HEK293 (cell line): ENCODE measurements around the gene LANCL2.

Source experiments
- CTCF ChIP-seq: fragments of 450-650 bp; formaldehyde crosslinking; IDR thresholded peaks from 2 replicates; pipeline ENCODE4 v1.5.1; 2016; ENCODE audit warnings: missing biosample characterization, missing genetic modification characterization
- KLF9 ChIP-seq: fragments of 450-650 bp; formaldehyde crosslinking; IDR thresholded peaks from 2 replicates; pipeline ENCODE4 v1.5.1; 2016; ENCODE audit warnings: missing biosample characterization, missing genetic modification characterization, low read depth
- YY1 ChIP-seq: fragments of 450-650 bp; formaldehyde crosslinking; IDR thresholded peaks from 2 replicates; pipeline ENCODE4 v1.5.1; 2018; ENCODE audit warnings: missing biosample characterization, missing genetic modification characterization
- ZNF169 ChIP-seq: fragments of 450-650 bp; formaldehyde crosslinking; IDR thresholded peaks from 2 replicates; pipeline ENCODE4 v1.5.1; 2016; ENCODE audit warnings: missing biosample characterization, missing genetic modification characterization
- ZNF354C ChIP-seq: fragments of 450-650 bp; formaldehyde crosslinking; IDR thresholded peaks from 2 replicates; pipeline ENCODE4 v1.5.1; 2016; ENCODE audit warnings: missing biosample characterization, missing genetic modification characterization, low read depth, borderline replicate concordance

- TF ChIP-seq YY1 (tag by site-specific recombination): no peak
- TF ChIP-seq ZNF354C: no peak
- TF ChIP-seq ZNF169 (tag by site-specific recombination): no peak
- TF ChIP-seq CTCF (tag by site-specific recombination): no peak
- no peak for TF ChIP-seq KLF9 (tag by site-specific recombination)
Observed at GRCh38 chr7:55415173-55415778, 50.1 kb downstream of the LANCL2 start.
